ENCODE measurements around the gene CD200R1L.

CD200R1L gene

GRCh38 chr3:112811131-112811884, 35.4 kb downstream of the CD200R1L start:
- TF ChIP-seq, protein P1, sequence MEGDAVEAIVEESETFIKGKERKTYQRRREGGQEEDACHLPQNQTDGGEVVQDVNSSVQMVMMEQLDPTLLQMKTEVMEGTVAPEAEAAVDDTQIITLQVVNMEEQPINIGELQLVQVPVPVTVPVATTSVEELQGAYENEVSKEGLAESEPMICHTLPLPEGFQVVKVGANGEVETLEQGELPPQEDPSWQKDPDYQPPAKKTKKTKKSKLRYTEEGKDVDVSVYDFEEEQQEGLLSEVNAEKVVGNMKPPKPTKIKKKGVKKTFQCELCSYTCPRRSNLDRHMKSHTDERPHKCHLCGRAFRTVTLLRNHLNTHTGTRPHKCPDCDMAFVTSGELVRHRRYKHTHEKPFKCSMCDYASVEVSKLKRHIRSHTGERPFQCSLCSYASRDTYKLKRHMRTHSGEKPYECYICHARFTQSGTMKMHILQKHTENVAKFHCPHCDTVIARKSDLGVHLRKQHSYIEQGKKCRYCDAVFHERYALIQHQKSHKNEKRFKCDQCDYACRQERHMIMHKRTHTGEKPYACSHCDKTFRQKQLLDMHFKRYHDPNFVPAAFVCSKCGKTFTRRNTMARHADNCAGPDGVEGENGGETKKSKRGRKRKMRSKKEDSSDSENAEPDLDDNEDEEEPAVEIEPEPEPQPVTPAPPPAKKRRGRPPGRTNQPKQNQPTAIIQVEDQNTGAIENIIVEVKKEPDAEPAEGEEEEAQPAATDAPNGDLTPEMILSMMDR (IDR thresholded peaks at IDR 0.05) = no peak

GRCh38 chr3:112810561-112810960, 36.1 kb downstream of the CD200R1L start:
- TF ChIP-seq, protein P1 (IDR thresholded peaks at IDR 0.05) = no peak

- TF ChIP-seq, protein P1 (IDR thresholded peaks at IDR 0.05) = no peak
These were observed 38.5 kb downstream of the CD200R1L start for GRCh38 chr3:112808136-112808535.

DNA sequence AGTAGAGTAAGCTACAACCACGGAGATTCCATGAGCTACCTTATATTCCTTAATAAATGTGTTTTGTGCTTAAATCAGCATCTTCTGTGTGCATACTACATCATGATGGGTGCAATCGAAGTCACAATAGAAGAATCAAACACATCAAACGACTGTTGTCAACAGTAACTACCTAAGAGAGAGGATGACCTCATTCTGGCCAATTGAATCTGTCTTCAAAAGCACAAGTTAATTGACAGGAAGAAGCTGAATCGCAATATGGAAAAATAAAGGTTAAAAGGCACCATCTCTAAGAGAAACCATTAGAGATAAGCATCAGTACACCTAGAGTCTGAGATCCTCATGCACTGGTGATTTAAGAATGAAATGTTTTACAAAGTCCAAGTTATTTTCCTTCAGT, 39.0 kb downstream of the CD200R1L start:
- TF ChIP-seq, protein P1 (IDR thresholded peaks at IDR 0.05) = no peak

DNA sequence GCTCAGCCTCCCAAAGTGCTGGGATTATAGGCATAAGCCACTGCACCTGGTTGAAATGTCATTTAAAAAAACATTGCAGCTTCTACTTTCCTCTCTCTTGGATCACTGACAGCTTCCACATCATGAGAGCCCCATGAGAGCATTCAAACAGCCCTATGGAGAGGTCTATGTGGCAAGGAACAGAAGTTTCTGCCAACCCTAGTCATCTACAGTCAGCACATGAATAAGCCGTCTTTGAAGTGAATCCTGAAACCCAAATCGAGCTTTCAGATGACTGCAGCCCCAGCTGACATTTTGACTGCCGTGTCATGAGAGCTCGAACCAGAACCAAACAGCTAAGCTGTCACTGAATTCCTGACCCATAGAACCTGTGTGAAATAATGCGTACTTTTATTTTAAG, 39.8 kb downstream of the CD200R1L start:
- TF ChIP-seq, protein P1 (IDR thresholded peaks at IDR 0.05) = no peak

- TF ChIP-seq, protein P1 (IDR thresholded peaks at IDR 0.05) = no peak
These were observed 41.5 kb downstream of the CD200R1L start for GRCh38 chr3:112805126-112805525.

- TF ChIP-seq, protein P1 (IDR thresholded peaks at IDR 0.05) = no peak
These were observed 42.6 kb downstream of the CD200R1L start for GRCh38 chr3:112804021-112804420.

- TF ChIP-seq, protein P1 (IDR thresholded peaks at IDR 0.05) = no peak
These were observed 43.2 kb downstream of the CD200R1L start for GRCh38 chr3:112803467-112803866.

Measured in LNCAP (cell line).